DOHH2 (cell line): Measurements from ENCODE around the gene FOSL2.

Source experiments
- H3F3A ChIP-seq: fragments of 200-600 bp; sonication (generic), shearing (Covaris generic); 2 replicates; pipeline ENCODE4 v1.6.0; 2016; ENCODE audit warnings: antibody characterized with exemption, mild to moderate bottlenecking; ENCODE audit not compliant: control insufficient read depth, insufficient read depth
- H3K27ac ChIP-seq: fragments of 200-600 bp; sonication (generic); 2 replicates; pipeline ENCODE4 v1.5.1; 2014; ENCODE audit warnings: low read depth, mild to moderate bottlenecking, low read length, moderate library complexity
- H3K27me3 ChIP-seq: fragments of 200-600 bp; sonication (generic); 2 replicates; pipeline ENCODE4 v1.6.1; 2014; ENCODE audit warnings: mild to moderate bottlenecking, low read length, mixed read lengths; ENCODE audit not compliant: control insufficient read depth
- H3K36me3 ChIP-seq: fragments of 200-600 bp; sonication (generic); 2 replicates; pipeline ENCODE4 v1.6.1; 2014; ENCODE audit warnings: mild to moderate bottlenecking, low read length, moderate library complexity, mixed read lengths; ENCODE audit not compliant: control insufficient read depth
- H3K4me1 ChIP-seq: fragments of 200-600 bp; sonication (generic); 2 replicates; pipeline ENCODE4 v1.6.1; 2014; ENCODE audit warnings: mild to moderate bottlenecking, low read length, mixed read lengths; ENCODE audit not compliant: control insufficient read depth
- H3K4me2 ChIP-seq: fragments of 200-600 bp; sonication (generic); 2 replicates; pipeline ENCODE4 v1.6.0; 2014; ENCODE audit warnings: mild to moderate bottlenecking, low read length, moderate library complexity
- H3K4me3 ChIP-seq: fragments of 200-600 bp; sonication (generic); 2 replicates; pipeline ENCODE4 v1.5.1; 2014; ENCODE audit warnings: mild to moderate bottlenecking, low read length, mixed read lengths
- H3K79me2 ChIP-seq: fragments of 200-600 bp; sonication (generic); 2 replicates; pipeline ENCODE4 v1.6.1; 2014; ENCODE audit warnings: mild to moderate bottlenecking, low read length, mixed read lengths; ENCODE audit not compliant: control insufficient read depth
- H3K9me2 ChIP-seq: fragments of 200-600 bp; sonication (generic); replicated peaks from 2 replicates; pipeline ENCODE4 v1.6.1; 2014; ENCODE audit warnings: mild to moderate bottlenecking, low read length, mixed read lengths; ENCODE audit not compliant: control insufficient read depth
- H3K9me3 ChIP-seq: fragments of 200-600 bp; sonication (generic); 2 replicates; pipeline ENCODE4 v1.6.1; 2014; ENCODE audit warnings: antibody characterized with exemption, low read length, mixed read lengths; ENCODE audit not compliant: control insufficient read depth, insufficient read depth
- H4K20me1 ChIP-seq: fragments of 200-600 bp; sonication (generic); 2 replicates; pipeline ENCODE4 v1.6.0; 2014; ENCODE audit warnings: low read depth, mild to moderate bottlenecking, antibody characterized with exemption, low read length, moderate library complexity; ENCODE audit not compliant: control insufficient read depth, insufficient read depth
- CTCF ChIP-seq: fragments of 200-600 bp; sonication (generic); IDR thresholded peaks from one replicate; pipeline ENCODE4 v1.5.1; 2014; ENCODE audit warnings: antibody characterized with exemption, mild to moderate bottlenecking, low read depth, low read length; ENCODE audit not compliant: poor library complexity, severe bottlenecking
- EZH2phosphoT487 ChIP-seq: fragments of 200-600 bp; sonication (generic); IDR thresholded peaks from 2 replicates; pipeline ENCODE4 v1.6.1; 2017; ENCODE audit warnings: borderline replicate concordance, mild to moderate bottlenecking, antibody characterized with exemption, low read length, moderate library complexity, mixed read lengths

The FOSL2 gene

GRCh38 chr2:28453396-28453795 is 60.7 kb downstream of the FOSL2 start:
- no peak overlapping the region for H3K4me2 ChIP-seq
- no peaks in the 10 kb centered on the region for H3F3A ChIP-seq
- H3K4me1 ChIP-seq, result no peaks in the 10 kb centered on the region
- H3K4me3 ChIP-seq, result no peak overlapping the region
- no peaks in the 10 kb centered on the region for H4K20me1 ChIP-seq
- H3K36me3 ChIP-seq, result no peaks in the 10 kb centered on the region
- H3K79me2 ChIP-seq, result no peaks in the 10 kb centered on the region
- no peaks in the 10 kb centered on the region for H3K9me2 ChIP-seq
- H3K9me3 ChIP-seq, result no peaks in the 10 kb centered on the region
- H3K27ac ChIP-seq, result no peak overlapping the region
- no peak for TF ChIP-seq EZH2phosphoT487
- TF ChIP-seq CTCF, result no peak
- H3K27me3 ChIP-seq, result no peaks in the 10 kb centered on the region

- Histone ChIP-seq H3F3A (no peaks in the 10 kb centered on the region), H3K27ac (no peak overlapping the region), H3K9me2 (no peaks in the 10 kb centered on the region), H3K79me2 (no peaks in the 10 kb centered on the region), H3K9me3 (no peaks in the 10 kb centered on the region), H3K4me2 (no peak overlapping the region), H3K27me3 (no peaks in the 10 kb centered on the region), H3K4me3 (no peak overlapping the region), H4K20me1 (no peaks in the 10 kb centered on the region), H3K36me3 (no peaks in the 10 kb centered on the region), H3K4me1 (no peaks in the 10 kb centered on the region)
- TF ChIP-seq CTCF, result no peak
- no peak for TF ChIP-seq EZH2phosphoT487
These were observed 61.6 kb downstream of the FOSL2 start for GRCh38 chr2:28454016-28454930.

GRCh38 chr2:28457237-28457636 is 64.6 kb downstream of the FOSL2 start:
- Histone ChIP-seq H3K9me2 (no peaks in the 10 kb centered on the region), H4K20me1 (no peaks in the 10 kb centered on the region), H3K4me3 (no peak overlapping the region), H3K79me2 (no peaks in the 10 kb centered on the region), H3K27ac (no peak overlapping the region), H3K36me3 (no peaks in the 10 kb centered on the region), H3K9me3 (no peaks in the 10 kb centered on the region), H3K4me2 (no peak overlapping the region), H3K4me1 (no peaks in the 10 kb centered on the region), H3F3A (no peaks in the 10 kb centered on the region), H3K27me3 (peaks cover 6% of the 10 kb centered on the region)
- TF ChIP-seq CTCF (no peak), EZH2phosphoT487 (no peak)
